Activated T-cell treated with anti-CD3 and anti-CD28 coated beads, Interleukin-2, amount 50 U/mL, for 24 hours (primary cell): ENCODE data around the gene ARHGAP22.

Source experiments
- DNase-seq: peaks from one replicate; pipeline ENCODE4 v3.0.0-alpha.2; 2020
- H3K27ac Mint-ChIP-seq: 2 replicates; pipeline ENCODE4 v1.8.0; 2020; ENCODE audit warnings: mild to moderate bottlenecking, mixed read lengths
- H3K27me3 Mint-ChIP-seq: 2 replicates; pipeline ENCODE4 v1.8.0; 2020; ENCODE audit warnings: mixed read lengths
- H3K36me3 Mint-ChIP-seq: 2 replicates; pipeline ENCODE4 v1.8.0; 2020; ENCODE audit warnings: low read depth, mixed read lengths
- H3K4me1 Mint-ChIP-seq: 2 replicates; pipeline ENCODE4 v1.8.0; 2020; ENCODE audit warnings: low read depth, mixed read lengths
- H3K4me3 Mint-ChIP-seq: 2 replicates; pipeline ENCODE4 v1.8.0; 2020; ENCODE audit warnings: mild to moderate bottlenecking, moderate library complexity, mixed read lengths
- H3K9me3 Mint-ChIP-seq: 2 replicates; pipeline ENCODE4 v1.8.0; 2020; ENCODE audit warnings: mixed read lengths

Gene ARHGAP22

DNA sequence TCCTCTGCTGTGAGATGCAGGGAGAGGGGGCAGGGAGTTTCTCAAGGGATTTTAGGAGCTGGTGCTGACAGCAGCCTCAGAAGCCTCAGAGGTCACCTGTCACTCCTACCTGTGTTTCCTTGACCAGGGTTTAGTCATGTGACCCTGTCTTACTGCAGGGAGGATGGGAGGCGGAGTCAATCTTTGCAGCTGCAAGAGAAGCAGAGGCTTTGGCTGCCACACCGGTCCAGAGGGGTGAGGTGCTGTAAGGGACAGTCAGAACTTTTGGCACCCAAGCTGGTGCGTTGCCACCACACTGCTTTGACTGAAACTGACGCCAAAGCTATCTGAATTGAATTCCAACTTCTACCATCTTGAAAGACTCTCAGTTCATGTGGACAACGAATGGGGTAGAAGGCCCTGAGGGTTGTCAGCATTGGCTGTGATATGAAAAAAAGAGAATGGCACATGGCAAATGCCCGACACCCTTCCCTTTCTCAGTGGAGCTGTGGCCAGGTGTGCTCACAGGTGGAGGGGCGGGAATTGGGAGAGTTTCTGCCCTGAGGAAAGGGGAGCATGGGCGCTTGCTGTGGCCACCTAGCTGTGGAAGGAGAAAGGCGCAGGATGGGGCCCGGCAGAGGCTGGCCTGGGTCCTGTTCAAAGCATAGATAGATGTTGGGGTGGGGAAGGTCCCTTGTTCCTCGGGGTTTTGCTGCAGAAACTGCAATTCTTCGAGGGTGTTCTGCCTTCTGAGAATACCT is 69.3 kb downstream of the ARHGAP22 start:
- DNase-seq, result no peak

DNA sequence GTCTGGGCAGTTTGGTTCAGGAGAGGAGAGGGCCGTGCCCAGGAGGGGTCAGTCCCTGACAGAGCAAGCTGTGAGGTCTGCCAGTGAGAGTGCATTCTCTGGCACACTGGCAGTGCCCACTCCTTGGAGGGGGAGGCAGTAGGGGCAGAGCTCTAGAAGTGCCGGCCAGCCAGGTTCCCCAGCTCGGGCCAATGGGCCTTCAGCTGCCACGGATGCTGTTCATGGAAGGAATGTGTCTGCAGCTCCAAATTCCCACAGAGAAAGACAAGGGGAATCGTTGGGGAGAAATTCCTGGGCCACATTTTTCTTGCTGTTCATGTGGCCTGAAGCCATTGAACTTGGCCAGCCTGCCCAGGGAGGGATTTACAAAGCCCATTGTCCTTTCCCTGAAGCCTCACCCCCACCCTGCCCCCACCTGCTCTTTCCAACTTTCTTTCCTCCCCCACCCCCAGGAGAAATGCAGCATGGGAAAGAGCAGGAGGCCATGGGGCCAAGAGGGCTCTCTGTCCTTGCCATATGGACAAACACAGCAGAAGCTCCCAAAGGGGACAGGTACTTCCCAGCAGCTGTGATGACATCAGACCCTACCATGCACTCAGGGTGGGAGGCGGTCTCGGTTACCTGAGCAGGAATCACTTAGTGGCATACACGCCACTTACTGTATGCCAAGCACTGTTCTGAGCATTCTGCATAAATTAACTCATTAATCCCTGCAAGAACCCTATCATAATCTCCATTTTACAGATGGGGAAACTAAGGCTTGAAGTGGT is 70.7 kb downstream of the ARHGAP22 start:
- no peak overlapping the region for H3K27ac Mint-ChIP-seq

More for the DNA sequence above, 69.3 kb downstream of the ARHGAP22 start:
- Mint-ChIP-seq H3K27ac (no peak overlapping the region), H3K4me1 (no peaks in the 10 kb centered on the region), H3K36me3 (no peaks in the 10 kb centered on the region), H3K4me3 (no peak overlapping the region), H3K9me3 (no peaks in the 10 kb centered on the region), H3K27me3 (peaks cover 3% of the 10 kb centered on the region)

GRCh38 chr10:48533540-48533939 is 71.3 kb downstream of the ARHGAP22 start:
- H3K9me3 Mint-ChIP-seq, result no peaks in the 10 kb centered on the region
- no peaks in the 10 kb centered on the region for H3K4me1 Mint-ChIP-seq
- H3K4me3 Mint-ChIP-seq, result no peak overlapping the region
- peaks cover 12% of the 10 kb centered on the region for H3K27me3 Mint-ChIP-seq
- no peak overlapping the region for H3K27ac Mint-ChIP-seq
- no peaks in the 10 kb centered on the region for H3K36me3 Mint-ChIP-seq
- DNase-seq, result no peak

More for the DNA sequence above, 70.7 kb downstream of the ARHGAP22 start:
- Mint-ChIP-seq H3K4me3 (no peak overlapping the region), H3K9me3 (no peaks in the 10 kb centered on the region), H3K36me3 (no peaks in the 10 kb centered on the region), H3K27me3 (peaks cover 9% of the 10 kb centered on the region), H3K4me1 (no peaks in the 10 kb centered on the region)
- DNase-seq, result no peak

- Mint-ChIP-seq H3K27ac (no peak overlapping the region), H3K4me3 (no peak overlapping the region), H3K36me3 (no peaks in the 10 kb centered on the region), H3K9me3 (no peaks in the 10 kb centered on the region), H3K4me1 (no peaks in the 10 kb centered on the region), H3K27me3 (peaks cover 19% of the 10 kb centered on the region)
- DNase-seq, result no peak
These were observed 73.4 kb downstream of the ARHGAP22 start for GRCh38 chr10:48531486-48531885.

DNA sequence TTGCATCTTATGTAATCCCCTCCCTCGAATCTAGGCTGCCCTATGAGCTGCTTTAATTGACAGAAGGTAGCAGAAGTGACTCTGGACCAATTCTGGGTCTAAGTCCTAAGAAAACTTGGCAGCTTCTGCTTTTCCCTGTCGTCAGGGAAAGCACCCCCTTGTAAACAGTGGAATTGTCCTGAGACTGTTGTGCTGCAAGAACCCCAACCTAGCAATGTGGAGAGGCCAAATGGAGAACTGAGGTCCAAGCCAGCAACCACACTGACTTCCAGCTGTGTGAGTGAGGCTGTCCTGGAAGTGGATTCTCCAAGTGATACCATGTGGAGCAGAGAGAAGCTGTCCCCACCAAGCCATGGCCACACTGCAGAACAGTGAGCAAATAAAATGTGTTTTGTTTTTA is 75.5 kb downstream of the ARHGAP22 start:
- no peaks in the 10 kb centered on the region for H3K4me1 Mint-ChIP-seq
- no peaks in the 10 kb centered on the region for H3K9me3 Mint-ChIP-seq
- peaks cover 39% of the 10 kb centered on the region for H3K27me3 Mint-ChIP-seq
- no peak for DNase-seq
- H3K27ac Mint-ChIP-seq, result no peak overlapping the region
- no peak overlapping the region for H3K4me3 Mint-ChIP-seq
- H3K36me3 Mint-ChIP-seq, result no peaks in the 10 kb centered on the region

- Mint-ChIP-seq H3K4me3 (no peak overlapping the region), H3K4me1 (no peaks in the 10 kb centered on the region), H3K36me3 (no peaks in the 10 kb centered on the region), H3K27me3 (peaks cover 46% of the 10 kb centered on the region), H3K27ac (no peak overlapping the region), H3K9me3 (no peaks in the 10 kb centered on the region)
- DNase-seq, result no peak
These were observed 77.1 kb downstream of the ARHGAP22 start for GRCh38 chr10:48527756-48528155.

- no peaks in the 10 kb centered on the region for H3K36me3 Mint-ChIP-seq
- no peaks in the 10 kb centered on the region for H3K4me1 Mint-ChIP-seq
- H3K27me3 Mint-ChIP-seq, result peaks cover 52% of the 10 kb centered on the region
- no peak for DNase-seq
- H3K4me3 Mint-ChIP-seq, result no peak overlapping the region
- no peaks in the 10 kb centered on the region for H3K9me3 Mint-ChIP-seq
- H3K27ac Mint-ChIP-seq, result no peak overlapping the region
These were observed 77.9 kb downstream of the ARHGAP22 start for GRCh38 chr10:48526846-48527505.

DNA sequence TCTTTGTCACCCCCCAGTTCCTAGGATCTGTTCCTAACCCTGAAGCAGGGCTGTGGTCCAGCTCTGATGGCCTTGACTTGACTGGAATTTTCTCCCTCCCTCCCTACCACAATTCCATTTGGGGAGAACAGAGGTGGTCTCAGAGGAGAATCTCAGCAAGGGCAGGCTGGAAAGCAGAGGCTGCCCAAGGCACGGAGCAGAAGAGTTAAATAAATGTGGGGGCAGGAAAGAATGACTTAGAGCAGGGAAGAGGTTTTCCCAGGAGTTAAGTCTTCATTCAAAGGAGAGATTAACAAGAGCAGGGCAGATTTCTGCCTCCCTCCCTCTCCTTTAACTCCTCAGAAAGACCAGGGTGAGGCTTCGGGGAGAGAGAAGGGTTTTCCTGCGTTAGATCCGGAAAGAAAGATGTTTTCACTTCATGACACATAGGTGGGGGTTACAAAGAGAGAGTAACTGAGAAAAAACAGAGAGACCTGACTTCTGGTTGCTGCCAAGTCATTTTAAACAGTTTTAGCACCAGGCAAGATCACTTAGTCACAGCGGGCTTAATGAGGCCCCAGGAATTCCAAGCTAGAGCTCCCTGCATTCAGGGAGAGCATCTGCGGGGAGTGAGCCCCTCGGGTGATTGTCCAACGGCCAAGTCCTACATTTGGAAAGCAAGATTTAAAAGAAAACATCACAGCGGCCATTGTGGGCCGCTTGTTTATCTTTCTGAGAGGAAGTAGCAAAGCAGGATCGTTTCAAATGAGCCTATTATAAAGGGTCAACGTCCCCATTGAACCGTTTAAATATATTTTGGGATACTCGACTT is 78.7 kb downstream of the ARHGAP22 start:
- no peaks in the 10 kb centered on the region for H3K4me1 Mint-ChIP-seq
- DNase-seq, result no peak
- H3K27ac Mint-ChIP-seq, result no peak overlapping the region
- no peak overlapping the region for H3K4me3 Mint-ChIP-seq
- no peaks in the 10 kb centered on the region for H3K36me3 Mint-ChIP-seq
- no peaks in the 10 kb centered on the region for H3K9me3 Mint-ChIP-seq
- H3K27me3 Mint-ChIP-seq, result peaks cover 60% of the 10 kb centered on the region

DNA sequence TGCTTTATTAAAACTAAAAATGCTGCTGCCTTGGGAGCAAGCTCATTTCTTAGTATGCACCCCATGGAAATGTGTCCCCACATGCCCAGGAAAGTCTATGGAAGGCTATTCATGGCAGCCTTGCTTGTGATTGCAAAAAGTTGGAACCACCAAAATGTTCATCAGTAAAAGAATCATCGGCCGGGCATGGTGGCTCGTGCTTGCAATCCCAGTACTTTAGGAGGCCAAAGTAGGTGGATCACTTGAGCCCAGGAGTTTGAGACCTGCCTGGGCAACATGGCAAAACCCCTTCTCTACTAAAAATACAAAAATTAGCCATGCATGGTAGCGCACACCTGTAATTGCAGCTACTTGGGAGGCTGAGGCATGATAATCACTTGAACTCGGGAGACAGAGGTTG is 79.8 kb downstream of the ARHGAP22 start:
- no peaks in the 10 kb centered on the region for H3K36me3 Mint-ChIP-seq
- no peaks in the 10 kb centered on the region for H3K4me1 Mint-ChIP-seq
- no peak overlapping the region for H3K4me3 Mint-ChIP-seq
- DNase-seq, result no peak
- peaks cover 71% of the 10 kb centered on the region for H3K27me3 Mint-ChIP-seq
- H3K27ac Mint-ChIP-seq, result no peak overlapping the region
- no peaks in the 10 kb centered on the region for H3K9me3 Mint-ChIP-seq

DNA sequence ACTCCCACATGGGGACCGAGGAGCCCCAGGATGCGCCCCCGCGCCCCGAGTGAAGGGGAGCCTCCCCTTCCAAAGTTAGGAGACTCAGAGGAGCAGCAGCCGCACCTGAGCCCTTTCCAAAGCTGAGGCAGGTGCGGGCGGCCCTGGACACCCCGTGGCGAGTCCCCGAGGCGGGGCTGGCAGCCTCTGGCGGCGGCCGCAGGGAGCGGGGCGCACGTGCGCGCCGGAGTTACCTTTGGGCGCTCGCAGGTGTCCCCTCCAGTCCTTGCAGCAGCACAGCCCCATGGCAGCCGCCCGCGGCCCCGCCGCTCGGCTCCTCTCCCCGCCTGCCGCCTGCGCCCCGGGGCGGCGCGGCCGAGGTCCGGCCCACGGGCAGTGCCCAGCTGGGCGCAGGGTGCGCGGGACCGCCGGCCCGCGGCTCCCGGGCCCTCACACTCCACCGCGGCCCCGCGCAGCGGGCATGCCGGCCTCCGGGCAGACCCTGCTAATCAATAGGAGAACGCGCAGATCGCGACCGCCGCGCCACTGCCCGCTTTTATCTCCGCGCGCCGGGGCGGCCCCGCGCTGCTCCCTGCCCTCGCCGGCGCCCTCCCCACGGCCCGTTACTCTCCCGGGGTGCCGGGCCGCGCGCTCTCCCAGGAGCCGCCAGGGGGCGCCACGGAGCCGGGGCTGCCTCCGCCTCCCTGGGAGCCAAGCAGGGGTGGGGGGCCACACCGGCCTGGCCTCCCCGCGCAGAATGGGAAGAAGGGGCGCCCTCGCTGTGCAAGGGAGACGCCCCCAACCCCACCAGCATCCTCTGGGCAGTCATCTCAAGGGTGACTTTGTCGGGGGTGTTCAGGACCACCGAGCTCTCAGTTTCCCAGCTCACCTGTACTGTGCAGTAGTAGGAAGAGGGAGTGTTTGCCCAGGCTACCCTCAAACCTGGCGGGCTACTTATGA is 80.8 kb downstream of the ARHGAP22 start:
- H3K4me1 Mint-ChIP-seq, result no peaks in the 10 kb centered on the region
- no peak overlapping the region for H3K27ac Mint-ChIP-seq
- no peaks in the 10 kb centered on the region for H3K36me3 Mint-ChIP-seq
- no peaks in the 10 kb centered on the region for H3K9me3 Mint-ChIP-seq
- DNase-seq, result no peak
- peaks cover 73% of the 10 kb centered on the region for H3K27me3 Mint-ChIP-seq
- H3K4me3 Mint-ChIP-seq, result no peak overlapping the region

GRCh38 chr10:48523212-48523819 is 81.6 kb downstream of the ARHGAP22 start:
- H3K36me3 Mint-ChIP-seq, result no peaks in the 10 kb centered on the region
- no peaks in the 10 kb centered on the region for H3K4me1 Mint-ChIP-seq
- no peaks in the 10 kb centered on the region for H3K9me3 Mint-ChIP-seq
- H3K27me3 Mint-ChIP-seq, result peaks cover 75% of the 10 kb centered on the region
- H3K27ac Mint-ChIP-seq, result no peak overlapping the region
- no peak for DNase-seq
- no peak overlapping the region for H3K4me3 Mint-ChIP-seq

GRCh38 chr10:48522011-48522765 is 82.7 kb downstream of the ARHGAP22 start:
- no peak for DNase-seq
- Mint-ChIP-seq H3K4me1 (no peaks in the 10 kb centered on the region), H3K4me3 (no peak overlapping the region), H3K27me3 (peaks cover 74% of the 10 kb centered on the region), H3K27ac (no peak overlapping the region), H3K9me3 (no peaks in the 10 kb centered on the region), H3K36me3 (no peaks in the 10 kb centered on the region)

GRCh38 chr10:48520594-48520993 is 84.3 kb downstream of the ARHGAP22 start:
- no peak for DNase-seq
- H3K36me3 Mint-ChIP-seq, result no peaks in the 10 kb centered on the region
- no peaks in the 10 kb centered on the region for H3K4me1 Mint-ChIP-seq
- no peaks in the 10 kb centered on the region for H3K9me3 Mint-ChIP-seq
- H3K27ac Mint-ChIP-seq, result no peak overlapping the region
- peaks cover 64% of the 10 kb centered on the region for H3K27me3 Mint-ChIP-seq
- H3K4me3 Mint-ChIP-seq, result no peak overlapping the region
